GM19324 (cell line): ENCODE results near the gene PTBP2.

Source experiments
- ATAC-seq: cut with Tn5 transposase; IDR thresholded peaks from one replicate; pipeline ENCODE4 v1.9.1; 2021; ENCODE audit warnings: mild to moderate bottlenecking, moderate library complexity; ENCODE audit not compliant: unreplicated experiment, low FRiP score

Gene PTBP2

GRCh38 chr1:96815914-96816313 is 94.3 kb downstream of the PTBP2 start:
- no peak for ATAC-seq

GRCh38 chr1:96820107-96820506 is 98.5 kb downstream of the PTBP2 start:
- no peak for ATAC-seq

- ATAC-seq, result no peak
Observed at GRCh38 chr1:96820671-96821070, 99.1 kb downstream of the PTBP2 start.

GRCh38 chr1:96825231-96825630 is 103.6 kb downstream of the PTBP2 start:
- no peak for ATAC-seq

- ATAC-seq, result no peak
Observed at GRCh38 chr1:96825950-96826576, 104.5 kb downstream of the PTBP2 start.

- ATAC-seq, result no peak
Observed at GRCh38 chr1:96833376-96833775, 111.8 kb downstream of the PTBP2 start.

- ATAC-seq, result no peak
Observed at GRCh38 chr1:96834986-96835385, 113.4 kb downstream of the PTBP2 start.

- ATAC-seq, result no peak
Observed at GRCh38 chr1:96837057-96837780, 115.6 kb downstream of the PTBP2 start.

GRCh38 chr1:96837781-96838216 is 116.2 kb downstream of the PTBP2 start:
- ATAC-seq, result no peak

- no peak for ATAC-seq
Observed at GRCh38 chr1:96840396-96840795, 118.8 kb downstream of the PTBP2 start.

- ATAC-seq, result no peak
Observed at GRCh38 chr1:96842215-96842614, 120.6 kb downstream of the PTBP2 start.

GRCh38 chr1:96843196-96843595 is 121.6 kb downstream of the PTBP2 start:
- ATAC-seq, result no peak

- ATAC-seq, result no peak
Observed at GRCh38 chr1:96843601-96844000, 122.0 kb downstream of the PTBP2 start.

- no peak for ATAC-seq
Observed at GRCh38 chr1:96845464-96845863, 123.9 kb downstream of the PTBP2 start.

- ATAC-seq, result no peak
Observed at GRCh38 chr1:96861836-96862235, 140.3 kb downstream of the PTBP2 start.

- ATAC-seq, result no peak
Observed at GRCh38 chr1:96863449-96863848, 141.9 kb downstream of the PTBP2 start.
